ENCODE results near the gene ADAMTS14.

Gene ADAMTS14

GRCh38 chr10:70729763-70730357 is 57.6 kb downstream of the ADAMTS14 start:
- no peak for DNase-seq (ENCODE audit: low read depth in 3 of 3)

GRCh38 chr10:70730955-70731354 is 58.6 kb downstream of the ADAMTS14 start:
- no peak for DNase-seq (ENCODE audit: low read depth in 3 of 3)

DNA sequence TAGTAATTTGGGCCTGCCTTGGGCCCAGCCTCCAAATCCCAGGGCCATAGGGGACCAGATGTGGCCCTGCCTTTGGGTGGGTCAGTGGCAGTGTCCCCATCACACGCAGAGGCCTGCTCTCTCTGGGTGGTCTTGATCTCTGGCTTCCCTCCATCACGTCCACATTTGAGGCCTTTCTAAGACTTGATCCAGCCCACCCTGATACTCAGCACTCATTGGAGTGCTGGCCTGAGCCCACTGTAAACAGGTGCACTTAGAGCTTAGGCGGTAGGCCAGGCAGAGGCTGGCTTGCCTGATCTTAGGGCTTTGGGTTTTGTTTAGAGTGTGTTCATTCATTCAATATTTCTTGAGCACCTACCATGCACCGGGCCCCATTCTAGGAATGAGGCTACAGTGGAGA is 60.3 kb downstream of the ADAMTS14 start:
- DNase-seq (ENCODE audit: low read depth in 3 of 3) = no peak

- DNase-seq (ENCODE audit: low read depth in 3 of 3) = no peak
Measured at GRCh38 chr10:70733051-70733450, 60.7 kb downstream of the ADAMTS14 start.

- DNase-seq (ENCODE audit: low read depth in 3 of 3) = no peak
Measured at GRCh38 chr10:70735161-70735560, 62.9 kb downstream of the ADAMTS14 start.

GRCh38 chr10:70736525-70736924 is 64.2 kb downstream of the ADAMTS14 start:
- no peak for DNase-seq (ENCODE audit: low read depth in 3 of 3)

GRCh38 chr10:70737250-70737649 is 64.9 kb downstream of the ADAMTS14 start:
- no peak for DNase-seq (ENCODE audit: low read depth in 3 of 3)

GRCh38 chr10:70738006-70738760 is 65.9 kb downstream of the ADAMTS14 start:
- DNase-seq (ENCODE audit: low read depth in 3 of 3) = no peak

DNA sequence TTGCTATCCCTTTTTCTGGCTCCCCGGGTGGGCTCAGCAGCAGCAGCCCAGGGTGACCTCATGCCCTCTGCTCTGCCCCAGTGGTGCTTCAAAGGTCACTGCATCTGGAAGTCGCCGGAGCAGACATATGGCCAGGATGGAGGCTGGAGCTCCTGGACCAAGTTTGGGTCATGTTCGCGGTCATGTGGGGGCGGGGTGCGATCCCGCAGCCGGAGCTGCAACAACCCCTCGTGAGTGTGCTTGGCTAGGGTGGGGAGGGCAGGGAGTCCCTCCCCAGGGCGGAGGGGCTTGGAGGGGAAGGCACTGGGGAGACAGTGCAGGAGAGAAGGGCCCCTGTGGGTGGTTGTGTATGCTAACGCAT is 66.4 kb downstream of the ADAMTS14 start:
- DNase-seq (ENCODE audit: low read depth in 3 of 3) = no peak

DNA sequence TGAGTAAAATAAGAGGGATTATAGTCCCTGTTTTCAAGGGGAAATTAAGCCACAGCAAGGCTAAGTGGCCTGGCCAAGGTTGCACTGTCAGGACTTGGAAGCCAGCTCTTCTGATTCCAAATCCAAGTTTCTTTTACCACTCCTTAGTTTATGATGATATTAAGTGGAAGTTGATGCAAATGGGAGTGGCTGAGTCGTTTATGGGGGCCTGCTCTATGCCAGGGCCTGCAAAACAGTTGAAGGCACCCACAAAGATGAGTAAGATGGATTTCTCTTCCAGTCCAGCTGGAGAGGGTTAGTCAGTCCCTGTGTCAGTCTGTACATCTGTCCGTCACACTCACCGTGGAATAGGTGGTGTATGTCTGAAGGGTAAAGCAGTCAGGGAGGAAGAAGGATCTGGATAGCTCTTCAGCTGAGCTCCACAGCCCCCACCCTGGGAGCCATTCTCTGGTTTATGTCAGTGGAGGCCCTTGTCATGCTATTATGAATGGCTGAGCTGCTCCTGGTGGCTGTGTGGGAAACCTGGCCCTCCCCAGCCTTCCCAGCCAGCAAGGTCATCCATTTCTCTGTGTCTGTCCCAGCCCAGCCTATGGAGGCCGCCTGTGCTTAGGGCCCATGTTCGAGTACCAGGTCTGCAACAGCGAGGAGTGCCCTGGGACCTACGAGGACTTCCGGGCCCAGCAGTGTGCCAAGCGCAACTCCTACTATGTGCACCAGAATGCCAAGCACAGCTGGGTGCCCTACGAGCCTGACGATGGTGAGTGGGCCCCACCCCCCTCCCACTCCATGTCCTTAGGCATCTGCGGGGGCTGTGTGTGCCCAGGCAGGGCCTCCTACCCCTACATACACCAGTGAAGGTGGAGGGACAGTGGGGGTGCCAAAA is 68.3 kb downstream of the ADAMTS14 start:
- DNase-seq (ENCODE audit: low read depth in 3 of 3) = no peak

DNA sequence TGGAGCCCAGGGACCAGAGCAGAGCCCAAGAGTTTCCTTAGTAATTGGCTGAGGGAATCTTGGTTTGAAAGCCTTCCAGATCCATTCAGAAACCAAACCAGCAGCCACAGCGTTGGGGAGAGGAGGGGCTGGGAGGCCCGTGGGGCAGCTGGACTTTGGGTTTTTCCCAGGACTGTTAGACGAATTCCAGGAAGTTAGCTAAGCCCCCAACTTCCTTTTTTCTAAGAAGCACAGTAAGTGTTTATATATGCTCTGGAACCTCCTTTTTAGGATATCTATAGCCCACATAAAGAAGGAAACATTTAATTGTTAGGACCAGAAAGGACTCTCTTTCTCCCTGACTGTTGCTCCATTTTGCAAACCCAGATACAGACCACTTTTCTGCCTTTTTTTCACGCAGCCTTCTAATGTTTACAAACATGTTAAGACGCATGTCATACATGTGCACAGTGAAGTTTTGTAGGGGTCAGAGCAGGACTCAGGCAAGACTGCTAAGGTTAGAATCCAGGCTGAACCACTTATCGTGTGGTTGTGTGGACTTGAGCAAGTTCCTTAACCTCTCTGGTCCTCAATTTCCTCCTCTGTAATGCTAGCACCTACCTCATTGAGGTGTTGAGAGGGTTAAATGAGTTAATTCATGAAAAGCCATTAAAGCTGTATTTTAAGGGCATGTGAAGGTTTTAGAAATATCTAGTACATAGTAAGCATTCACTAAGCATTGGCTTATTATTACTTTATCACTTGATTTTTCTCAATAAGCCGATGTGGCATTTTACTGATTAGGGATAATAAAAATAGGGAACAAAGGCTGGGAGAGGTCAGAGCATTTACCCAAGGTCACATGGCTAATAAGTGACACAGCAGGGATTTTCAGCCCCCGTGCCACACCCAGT is 70.5 kb downstream of the ADAMTS14 start:
- no peak for DNase-seq (ENCODE audit: low read depth in 3 of 3)

- no peak for DNase-seq (ENCODE audit: low read depth in 3 of 3)
Measured at GRCh38 chr10:70743430-70743788, 71.1 kb downstream of the ADAMTS14 start.

DNA sequence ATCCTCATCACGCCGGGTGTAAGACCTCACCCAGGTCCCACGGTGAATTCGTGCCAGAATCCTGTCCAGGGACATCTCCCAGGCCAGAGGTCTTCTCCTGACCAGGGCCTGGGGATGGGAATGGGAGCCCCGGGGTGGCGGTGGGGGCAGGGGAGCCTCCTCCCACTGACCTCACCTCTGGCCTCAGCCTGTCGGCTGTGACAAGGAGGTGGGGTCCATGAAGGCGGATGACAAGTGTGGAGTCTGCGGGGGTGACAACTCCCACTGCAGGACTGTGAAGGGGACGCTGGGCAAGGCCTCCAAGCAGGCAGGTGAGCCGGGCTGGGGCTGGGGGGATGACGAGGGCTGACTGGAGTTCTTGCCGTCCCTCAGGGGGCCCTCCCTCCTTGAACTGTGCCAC is 71.6 kb downstream of the ADAMTS14 start:
- DNase-seq (ENCODE audit: low read depth in 3 of 3) = no peak

DNA sequence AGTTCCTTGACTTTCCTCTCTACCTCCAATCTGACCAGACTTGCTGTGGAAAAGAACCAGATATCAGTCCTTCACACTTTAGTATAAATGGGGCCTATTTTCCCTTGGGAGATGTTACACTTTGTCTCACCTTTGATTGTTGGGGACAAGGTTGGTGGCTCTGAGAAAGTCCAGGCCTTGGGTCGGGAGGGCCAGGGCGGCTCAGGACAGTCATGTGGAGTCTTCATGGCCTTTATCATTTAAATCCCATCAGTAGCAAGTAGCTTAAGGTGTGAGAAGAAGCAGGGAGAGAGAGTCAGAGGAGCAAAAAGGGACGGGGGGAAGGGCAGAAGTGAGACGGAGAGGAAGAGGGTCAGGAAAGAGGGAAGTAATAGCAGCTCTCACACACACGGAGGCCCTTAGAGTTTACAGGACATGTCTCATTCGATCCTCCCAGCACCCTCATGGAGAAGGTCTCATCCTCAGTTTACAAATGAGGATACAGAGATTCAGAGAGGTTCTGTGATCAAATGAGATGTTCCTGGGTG is 72.4 kb downstream of the ADAMTS14 start:
- no peak for DNase-seq (ENCODE audit: low read depth in 3 of 3)

DNA sequence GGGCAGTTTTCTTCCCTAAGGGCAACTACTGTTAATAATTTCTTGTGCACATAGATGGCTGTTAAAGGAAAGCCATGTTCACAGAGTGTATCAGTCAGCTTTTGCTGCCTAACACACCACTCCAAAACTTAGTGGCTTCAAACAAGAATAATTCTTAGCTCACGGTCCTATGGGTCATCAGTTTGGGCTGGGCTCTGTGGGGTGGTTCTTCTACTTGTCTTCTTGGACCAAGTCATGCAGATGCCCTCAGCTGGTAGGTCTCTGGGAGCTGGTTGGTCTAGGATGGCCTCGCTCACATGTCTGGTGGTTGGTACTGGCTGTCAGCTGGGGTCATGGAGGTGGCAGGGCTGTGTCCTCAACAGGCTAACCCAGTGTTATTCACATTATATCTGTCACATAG is 73.2 kb downstream of the ADAMTS14 start:
- DNase-seq (ENCODE audit: low read depth in 3 of 3) = no peak

DNA sequence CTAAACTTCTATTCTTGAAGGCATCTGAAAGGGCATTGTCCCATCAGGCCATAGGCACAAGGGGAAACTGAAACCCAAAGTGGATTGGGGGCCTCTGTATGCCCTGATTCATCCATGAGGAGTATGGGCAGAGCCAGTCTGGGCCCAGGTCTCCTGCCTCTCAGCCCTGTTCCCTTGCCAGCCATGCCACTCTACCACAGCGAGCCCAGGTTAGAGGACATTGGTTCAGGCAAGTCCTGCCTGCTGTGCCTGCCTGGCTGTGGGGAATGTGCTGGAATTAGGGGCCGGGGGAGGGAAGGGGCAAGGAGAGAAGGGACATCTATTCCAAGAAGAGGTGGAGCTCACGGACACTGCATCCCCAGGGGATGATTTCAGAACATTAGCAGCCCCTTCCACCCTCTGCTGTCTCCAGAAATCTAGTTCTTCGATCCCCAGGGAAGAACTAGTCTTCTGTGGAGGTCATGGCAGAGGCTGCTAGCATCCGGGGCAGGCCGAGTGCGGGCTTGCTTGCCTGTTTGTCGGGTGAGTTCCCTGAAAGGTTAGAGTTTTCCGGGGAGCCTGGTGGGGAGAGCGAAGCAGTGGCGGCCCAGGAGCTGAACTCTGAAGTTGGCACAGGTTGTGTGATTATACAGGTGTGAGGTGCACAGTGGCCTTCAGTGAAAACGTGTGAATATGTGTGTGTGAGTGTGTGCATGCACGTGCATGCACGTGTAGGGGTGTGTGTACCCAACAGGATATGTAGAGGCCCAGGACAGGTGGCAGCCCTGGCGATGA is 75.1 kb downstream of the ADAMTS14 start:
- DNase-seq (ENCODE audit: low read depth in 3 of 3) = no peak

- no peak for DNase-seq (ENCODE audit: low read depth in 3 of 3)
Measured at GRCh38 chr10:70748305-70748704, 76.0 kb downstream of the ADAMTS14 start.

DNA sequence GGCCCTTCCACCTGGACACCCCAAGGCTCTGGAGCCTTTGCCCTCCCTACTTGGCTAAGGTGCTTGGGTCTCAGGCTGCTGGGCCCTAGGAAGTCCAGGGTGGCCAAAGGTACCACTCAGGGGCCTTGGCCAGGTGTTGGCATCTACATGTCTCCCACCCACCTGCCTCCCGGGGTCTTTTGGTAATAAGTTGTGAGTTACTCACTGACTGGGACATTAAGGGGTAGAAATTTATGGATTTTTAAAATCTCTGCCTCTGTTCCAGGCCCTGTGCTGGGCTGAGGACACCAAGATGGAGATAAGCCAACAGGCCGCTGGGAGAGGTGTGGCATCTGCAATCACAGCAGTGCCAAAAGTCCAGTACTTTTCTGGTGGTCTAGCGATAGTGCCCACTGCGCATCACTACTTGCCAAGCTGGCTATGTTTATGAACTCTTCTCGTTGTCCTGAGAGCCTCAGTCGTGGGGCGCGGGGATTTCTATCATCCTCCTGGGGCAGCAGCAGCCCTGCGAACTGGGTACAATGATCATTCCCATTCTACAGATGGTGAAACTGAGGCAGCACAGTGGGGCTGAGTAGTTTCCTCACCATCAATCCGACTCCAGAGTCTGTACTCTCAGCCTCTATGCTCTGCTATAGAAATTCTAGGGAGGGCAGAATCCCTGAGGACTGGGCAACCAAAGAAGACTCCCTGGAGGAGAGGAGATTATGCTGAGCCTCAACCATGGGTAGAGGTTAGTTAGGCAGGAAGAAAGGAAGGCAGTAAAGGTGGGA is 76.7 kb downstream of the ADAMTS14 start:
- DNase-seq (ENCODE audit: low read depth in 3 of 3) = no peak

DNA sequence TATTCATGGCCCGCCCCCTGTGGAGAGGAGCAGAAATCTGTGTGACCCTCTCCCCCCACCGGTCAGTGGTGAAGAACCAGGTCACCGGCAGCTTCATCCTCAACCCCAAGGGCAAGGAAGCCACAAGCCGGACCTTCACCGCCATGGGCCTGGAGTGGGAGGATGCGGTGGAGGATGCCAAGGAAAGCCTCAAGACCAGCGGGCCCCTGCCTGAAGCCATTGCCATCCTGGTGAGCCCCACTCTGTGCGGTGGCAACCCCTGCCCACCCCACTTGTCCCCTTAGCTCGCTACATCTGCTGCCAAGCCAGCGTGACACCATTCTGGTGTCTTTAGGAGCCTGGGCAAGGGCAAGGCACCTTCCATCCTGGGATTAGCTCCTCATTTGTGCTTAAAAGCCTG is 77.5 kb downstream of the ADAMTS14 start:
- no peak for DNase-seq (ENCODE audit: low read depth in 3 of 3)

DNA sequence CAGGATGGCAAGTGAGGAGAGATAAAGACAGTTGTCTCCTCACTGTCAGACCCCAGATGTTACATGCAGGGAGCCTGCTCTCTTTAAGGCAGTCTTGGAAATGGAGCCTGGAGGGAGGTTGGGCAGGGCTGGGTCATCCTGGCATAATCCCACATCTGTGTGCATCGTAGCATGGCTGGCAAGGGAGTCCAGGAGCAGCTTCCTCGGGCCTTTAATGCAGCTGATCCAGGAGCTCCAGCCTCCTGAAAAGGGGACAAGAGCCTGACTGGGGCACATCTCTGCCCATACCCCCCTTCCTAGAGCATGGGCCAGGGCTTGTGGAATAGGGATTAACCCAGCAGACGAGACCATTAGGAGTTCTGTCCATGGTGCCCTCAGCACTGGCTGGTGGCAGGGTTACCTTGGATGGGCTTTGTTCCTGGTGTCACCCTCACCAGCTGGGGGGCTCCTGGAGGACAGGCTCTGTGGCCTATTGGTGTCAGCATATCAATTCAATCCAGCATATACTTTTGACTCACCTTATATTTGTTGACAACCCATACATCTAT is 77.9 kb downstream of the ADAMTS14 start:
- DNase-seq (ENCODE audit: low read depth in 3 of 3) = no peak
